Measurements from ENCODE around the gene ZSWIM9.

DNA sequence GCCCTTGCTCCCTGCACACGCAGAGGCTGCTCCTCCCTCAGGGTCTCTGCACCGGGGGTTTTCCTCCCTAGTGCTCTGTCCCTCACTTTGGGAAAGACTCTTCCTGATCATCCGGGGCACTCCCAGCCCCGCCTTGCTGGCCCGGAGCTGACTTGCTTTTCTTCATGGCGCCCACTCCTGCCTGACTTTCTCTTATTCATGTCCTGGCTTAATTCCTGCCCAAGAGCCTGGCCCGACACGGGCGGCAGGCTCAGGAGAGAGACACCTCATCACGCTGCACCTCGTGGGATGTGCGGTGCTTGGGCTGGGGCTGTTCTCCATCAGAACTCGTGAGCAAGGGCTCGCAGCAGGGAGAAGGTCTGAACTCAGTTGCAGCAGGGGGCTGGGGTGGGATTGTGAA lies 48.1 kb upstream of the ZSWIM9 start:
- TF ChIP-seq POLR2A (IDR thresholded peaks at IDR 0.05) (no peak), POLR2AphosphoS5 (IDR thresholded peaks at IDR 0.05) (no peak)
- TF ChIP-seq, protein P1, sequence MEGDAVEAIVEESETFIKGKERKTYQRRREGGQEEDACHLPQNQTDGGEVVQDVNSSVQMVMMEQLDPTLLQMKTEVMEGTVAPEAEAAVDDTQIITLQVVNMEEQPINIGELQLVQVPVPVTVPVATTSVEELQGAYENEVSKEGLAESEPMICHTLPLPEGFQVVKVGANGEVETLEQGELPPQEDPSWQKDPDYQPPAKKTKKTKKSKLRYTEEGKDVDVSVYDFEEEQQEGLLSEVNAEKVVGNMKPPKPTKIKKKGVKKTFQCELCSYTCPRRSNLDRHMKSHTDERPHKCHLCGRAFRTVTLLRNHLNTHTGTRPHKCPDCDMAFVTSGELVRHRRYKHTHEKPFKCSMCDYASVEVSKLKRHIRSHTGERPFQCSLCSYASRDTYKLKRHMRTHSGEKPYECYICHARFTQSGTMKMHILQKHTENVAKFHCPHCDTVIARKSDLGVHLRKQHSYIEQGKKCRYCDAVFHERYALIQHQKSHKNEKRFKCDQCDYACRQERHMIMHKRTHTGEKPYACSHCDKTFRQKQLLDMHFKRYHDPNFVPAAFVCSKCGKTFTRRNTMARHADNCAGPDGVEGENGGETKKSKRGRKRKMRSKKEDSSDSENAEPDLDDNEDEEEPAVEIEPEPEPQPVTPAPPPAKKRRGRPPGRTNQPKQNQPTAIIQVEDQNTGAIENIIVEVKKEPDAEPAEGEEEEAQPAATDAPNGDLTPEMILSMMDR (IDR thresholded peaks at IDR 0.05 in 8 of 11, conservative IDR thresholded peaks at IDR 0.05 in 3 of 11), result no peak
